HG03066 (cell line): ENCODE data around the gene SEZ6L2.
"Not testable (repeated sequence)": the region's sequence is repeated elsewhere in the genome, so short reads cannot be mapped to it uniquely, and the experiment has no call there.

Experiments
- ATAC-seq: cut with Tn5 transposase; IDR thresholded peaks from one replicate; pipeline ENCODE4 v1.9.1; 2021; ENCODE audit warnings: low read depth; ENCODE audit not compliant: unreplicated experiment

Gene SEZ6L2

DNA sequence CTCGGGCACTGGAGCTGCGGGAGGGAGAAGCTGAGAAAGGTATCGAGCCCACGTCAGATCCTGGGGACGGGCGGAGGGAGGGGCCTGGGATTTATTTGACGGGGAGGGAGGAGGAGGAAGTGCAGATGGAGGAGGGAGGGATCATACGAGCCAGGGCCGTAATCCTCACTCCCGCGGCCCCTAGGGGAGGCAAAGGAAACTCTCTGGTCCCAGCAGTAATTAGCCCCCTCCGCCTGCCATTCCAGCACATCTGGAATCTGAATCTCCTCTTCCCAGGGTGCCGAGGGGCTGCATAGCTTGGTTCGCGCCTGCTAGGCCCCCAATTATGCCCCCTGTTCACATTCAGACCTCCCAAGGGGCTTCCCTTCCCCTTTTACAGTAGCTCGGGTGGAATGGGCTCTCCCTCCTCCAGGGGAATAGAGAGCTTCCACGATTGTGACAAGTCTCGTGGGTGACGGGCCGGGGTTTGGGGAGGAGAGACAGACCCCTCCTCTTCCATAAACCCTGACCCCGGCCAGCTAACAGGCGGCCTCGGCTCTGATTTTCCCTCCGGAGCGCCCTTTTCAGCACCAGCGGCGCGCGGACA, at the start of gene SEZ6L2:
Gene SEZ6L2, minus strand, starts transcription at position 35 of the 586 bp plus-strand sequence. CDS start 531 bp downstream, outside the sequence.
- no peak for ATAC-seq

DNA sequence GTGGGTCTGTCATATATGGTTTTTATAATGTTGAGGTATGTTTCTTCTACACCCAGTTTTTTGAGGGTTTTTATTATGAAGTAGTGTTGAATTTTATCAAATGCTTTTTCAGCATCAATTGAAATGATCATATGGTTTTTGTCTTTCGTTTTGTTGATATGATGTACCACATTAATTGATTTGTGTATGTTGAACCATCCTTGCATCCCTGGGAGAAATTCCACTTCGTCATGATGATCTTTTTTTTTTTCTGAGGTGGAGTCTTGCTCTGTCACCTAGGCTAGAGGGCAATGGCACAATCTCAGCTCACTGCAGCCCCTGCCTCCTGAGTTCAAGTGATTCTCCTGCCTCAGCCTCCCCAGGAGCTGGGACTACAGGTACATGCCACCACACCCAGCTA, 48.5 kb upstream of the SEZ6L2 start:
- no peak for ATAC-seq

DNA sequence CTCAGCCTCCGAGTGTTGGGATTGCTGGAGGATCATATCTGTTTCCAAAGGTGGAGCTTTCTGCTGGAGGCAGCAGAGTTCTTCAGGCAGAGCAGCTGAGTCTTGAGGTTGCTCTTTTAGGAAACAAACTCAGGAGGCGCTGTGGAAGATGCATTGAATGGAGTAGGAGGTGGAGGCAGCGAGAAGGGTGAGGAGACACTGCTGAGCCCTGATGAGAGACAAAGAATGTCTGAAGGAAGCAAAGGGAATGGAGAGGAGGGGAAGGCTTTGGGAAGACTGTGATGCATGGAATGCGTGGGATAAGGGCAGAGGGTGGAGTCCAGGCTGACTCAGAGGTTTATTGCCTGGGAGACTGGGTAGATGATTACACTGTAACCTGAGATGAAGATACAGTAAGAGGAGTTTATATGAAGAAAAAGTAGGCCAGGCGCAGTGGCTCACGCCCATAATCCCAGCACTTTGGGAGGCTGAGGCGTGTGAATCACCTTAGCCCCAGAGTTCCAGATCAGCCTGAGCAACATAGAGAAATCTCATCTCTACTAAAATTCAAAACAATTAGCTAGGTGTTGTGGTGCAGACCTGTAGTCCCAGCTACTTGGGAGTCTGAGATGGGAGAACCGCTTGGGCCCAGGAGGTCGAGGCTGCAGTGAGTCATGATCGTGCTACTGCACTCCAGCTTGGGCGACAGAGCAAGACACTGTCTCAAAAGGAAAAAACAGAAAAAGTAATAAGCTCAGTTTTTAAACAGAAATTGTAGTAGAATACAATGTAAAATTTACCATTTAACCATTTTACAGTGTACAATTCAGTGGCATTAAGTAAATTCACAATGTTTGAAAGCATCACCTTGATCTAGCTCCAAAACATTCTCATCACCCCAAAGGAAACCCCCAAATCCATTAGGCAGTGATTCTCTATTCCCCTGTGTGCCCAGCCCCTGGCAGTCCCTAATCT, 44.8 kb upstream of the SEZ6L2 start:
- no peak for ATAC-seq

DNA sequence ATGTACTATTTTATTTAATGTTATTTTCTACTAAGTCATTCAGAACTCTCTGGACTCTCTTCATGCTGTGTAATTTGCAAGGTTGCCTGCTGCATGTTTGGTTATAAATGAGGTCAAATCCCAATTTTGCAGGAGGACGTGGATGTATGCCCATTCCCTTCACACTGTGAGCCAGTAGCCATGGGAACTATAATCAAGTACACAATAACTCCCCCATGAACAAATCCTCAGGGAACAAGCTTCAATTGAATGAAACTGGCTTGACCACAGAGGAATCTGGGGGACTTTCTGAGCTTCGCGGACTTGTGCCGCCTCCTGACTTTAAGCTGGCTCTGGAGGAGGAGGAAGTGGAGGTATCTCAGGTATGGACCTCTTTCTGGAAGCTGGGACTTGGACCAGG, 41.3 kb upstream of the SEZ6L2 start:
- no peak for ATAC-seq

DNA sequence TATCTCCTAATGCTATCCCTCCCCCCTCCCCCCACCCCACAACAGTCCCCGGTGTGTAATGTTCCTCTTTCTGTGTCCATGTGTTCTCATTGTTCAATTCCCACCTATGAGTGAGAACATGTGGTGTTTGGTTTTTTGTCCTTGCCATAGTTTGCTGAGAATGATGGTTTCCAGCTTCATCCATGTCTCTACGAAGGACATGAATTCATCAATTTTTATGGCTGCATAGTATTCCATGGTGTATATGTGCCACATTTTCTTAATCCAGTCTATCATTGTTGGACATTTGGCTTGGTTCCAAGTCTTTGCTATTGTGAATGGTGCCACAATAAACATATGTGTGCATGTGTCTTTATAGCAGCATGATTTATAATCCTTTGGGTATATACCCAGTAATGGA, 32.4 kb upstream of the SEZ6L2 start:
- ATAC-seq: not testable (repeated sequence)

DNA sequence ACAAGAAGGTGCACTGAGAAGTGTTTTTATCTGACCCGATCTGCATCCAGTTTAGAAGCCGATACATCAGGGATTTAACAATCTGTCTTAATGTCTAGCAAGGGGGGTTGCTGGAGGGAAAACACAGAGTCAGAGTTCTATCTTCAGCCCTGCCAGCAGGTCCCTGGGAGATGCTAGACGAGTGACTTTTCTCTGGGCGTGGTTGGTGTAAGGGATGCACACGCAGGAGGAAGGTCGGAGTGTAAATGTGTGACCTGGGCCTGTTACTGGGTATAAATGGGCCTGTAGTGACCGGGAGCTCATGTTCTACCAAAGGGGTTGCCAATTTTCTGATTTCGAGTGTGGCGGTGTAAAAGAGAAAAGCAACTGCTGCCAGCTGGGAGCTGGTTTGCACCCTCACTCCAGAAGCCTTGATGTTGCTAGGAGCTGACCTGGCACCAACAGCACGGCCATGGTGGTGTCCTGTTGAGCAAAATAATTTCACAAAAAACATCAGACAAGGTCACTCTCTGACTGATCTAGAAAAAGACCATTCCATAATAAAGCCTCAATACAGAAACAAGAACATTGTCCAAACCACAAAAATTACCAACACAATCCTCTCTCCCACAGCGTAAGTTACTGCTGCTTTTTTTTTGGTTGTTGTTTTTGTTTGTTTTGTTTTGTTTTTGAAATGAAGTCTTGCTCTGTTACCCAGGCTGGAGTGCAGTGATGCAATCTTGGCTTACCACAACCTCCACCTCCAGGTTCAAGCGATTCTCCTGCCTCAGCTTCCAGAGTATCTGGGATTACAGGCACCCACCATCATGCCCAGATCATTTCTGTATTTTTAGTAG, 27.9 kb upstream of the SEZ6L2 start:
- no peak for ATAC-seq

DNA sequence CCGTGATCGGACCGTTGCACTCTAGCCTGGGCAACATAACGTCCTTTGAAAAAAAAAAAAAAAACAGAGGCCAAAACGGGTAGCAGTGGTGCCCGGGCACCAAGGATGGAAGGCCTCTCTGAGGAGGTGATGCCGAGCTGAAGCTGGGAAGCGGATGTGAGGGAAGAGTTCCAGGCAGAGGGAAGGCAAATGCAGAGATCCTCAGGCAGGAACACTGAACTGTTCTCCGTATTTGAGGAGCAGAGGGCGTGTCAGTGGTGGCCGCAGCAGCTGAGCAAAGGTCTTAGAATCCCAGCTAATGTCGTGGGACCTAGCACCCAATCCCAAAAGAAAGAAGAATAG, 27.3 kb upstream of the SEZ6L2 start:
- ATAC-seq: no peak

DNA sequence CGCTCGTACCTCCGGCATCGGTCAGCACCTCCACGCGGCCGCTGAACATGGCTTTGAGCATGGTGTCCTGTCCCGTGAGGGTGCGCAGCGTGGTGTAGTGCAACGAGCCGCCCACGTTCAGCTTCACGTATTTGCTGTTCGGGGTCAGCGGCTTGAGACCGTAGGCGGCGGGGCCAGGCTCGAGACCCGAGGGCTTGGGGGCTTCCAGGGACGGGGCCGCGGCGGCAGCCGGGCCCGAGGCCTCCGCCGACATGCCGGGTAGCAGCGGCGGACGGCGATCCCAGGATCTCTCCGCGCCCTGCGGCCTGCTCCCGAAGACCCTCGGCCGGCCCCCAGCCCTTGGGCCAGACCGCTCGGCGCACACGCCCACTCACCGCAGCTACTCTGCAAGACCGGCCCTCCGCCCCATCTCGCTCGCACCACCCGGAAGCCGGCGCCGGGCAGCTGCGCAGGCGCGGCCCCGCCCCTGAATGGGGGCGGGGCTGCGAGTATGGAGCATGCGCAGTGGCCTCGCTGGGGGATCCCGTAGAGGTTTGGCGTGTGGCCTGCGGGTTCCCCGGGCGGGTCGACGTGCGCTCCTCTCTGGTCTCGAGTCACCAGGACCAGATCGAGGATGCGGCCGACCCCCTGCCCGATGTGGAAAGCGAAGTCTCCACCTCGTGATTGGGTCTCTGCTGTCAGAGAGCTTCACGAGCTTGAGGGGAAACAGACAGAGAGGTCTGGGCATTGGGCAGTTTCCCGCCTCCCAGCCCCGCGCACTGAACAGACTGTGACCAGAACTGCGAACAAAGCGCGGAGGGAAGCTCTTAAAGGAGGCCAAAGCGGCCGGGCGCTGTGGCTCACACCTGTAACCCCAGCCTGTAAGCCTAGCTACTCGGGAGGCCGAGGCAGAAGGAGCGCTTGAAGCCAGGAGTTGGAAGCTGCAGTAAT, 26.7 kb upstream of the SEZ6L2 start, which contains the start of gene KCTD13:
Gene KCTD13, minus strand, starts transcription at position 446 of the 930 bp plus-strand sequence. Its CDS starts 193 bp downstream, at position 253.
- ATAC-seq: peak; percentile 87

DNA sequence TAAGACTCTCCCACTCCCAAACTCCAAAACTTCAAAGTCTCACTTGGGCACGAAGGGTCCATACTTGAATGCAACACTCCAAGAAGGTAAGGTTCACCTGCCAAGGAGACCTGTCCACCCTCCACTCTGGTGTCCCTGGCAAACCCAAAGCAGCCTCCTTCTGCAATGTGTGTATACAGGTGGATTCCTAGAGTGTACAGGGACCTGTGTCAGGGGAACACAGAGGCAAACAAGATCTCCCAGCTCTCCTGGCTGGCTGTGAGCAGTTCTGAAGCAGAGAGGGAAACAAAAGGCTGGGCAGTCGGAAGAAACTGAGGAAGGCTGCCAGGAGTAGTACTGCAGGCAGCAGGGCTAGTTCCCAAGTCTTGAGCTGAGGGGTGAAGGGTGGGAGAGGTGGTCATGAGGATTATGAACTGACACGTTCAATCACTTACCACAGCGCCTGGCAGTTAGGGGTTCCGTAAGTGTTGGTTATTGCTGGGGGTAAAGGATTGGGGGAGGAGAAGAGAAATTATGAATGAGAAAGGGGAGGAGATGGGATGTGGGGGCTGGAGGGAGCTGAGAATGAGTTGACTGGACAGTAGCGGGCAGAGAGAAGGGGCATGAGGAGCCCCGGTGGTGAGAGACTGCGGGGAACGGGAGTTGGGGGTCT, 25.9 kb upstream of the SEZ6L2 start:
- ATAC-seq: no peak

DNA sequence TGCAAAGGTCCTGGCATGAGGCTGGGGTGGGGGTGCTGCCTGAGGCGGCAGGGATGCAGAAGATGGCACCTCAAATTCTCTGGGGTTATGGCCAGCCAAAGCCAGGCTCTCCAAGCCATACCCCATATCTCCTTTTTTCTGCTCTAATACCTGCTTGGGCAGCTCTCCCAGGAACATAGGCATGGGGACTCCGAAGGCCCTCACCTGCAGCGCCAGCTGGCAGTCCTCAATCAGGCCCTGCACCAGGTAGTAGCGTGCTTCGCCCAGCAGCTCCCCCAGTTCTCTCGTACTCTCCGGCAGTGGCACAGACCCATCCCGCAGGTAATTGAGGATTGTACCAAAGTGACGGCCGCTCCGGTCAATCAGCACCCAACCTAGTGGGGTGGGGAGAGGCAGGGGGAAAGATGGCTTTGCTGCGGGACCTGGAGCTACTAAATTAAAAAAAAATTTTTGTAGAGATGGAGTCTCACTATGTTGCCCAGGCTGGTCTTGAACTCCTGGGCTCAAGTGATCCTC, 23.7 kb upstream of the SEZ6L2 start:
- no peak for ATAC-seq

DNA sequence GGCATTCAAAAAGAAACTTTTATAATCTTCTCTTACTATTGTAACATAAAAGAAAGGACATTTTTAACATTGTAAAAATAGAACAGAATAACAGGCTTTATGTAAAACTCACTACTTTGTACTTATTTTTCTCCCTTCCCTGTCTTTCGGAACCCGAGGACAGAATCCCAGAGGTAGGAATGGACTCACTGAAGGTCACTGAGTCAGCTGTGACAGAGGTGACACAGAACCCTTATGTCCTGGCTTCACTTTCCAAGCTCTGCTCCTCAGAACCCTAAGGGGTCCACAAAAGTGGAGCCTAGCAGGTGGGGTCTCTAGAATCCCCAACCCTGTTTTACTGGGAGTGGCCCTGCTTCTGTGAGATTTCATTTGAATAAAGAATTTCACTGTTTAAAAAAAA, 23.0 kb upstream of the SEZ6L2 start:
- no peak for ATAC-seq

DNA sequence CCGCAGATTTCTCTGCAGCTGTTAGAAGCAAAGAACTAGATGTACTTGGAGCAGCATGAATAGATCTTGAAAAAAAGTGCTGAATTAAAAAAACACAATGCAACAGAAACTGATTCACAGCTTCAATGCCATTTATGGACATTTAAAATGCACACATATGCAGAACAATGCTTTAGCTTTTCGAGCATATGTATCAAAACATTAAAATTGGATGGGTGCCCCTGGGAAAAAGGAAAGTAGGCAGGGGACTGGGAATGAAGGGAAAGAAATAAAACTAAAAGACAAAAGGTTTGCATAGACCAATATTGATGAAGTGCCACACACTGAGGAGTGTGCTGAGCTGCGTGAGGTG, 21.7 kb upstream of the SEZ6L2 start:
- ATAC-seq: no peak

DNA sequence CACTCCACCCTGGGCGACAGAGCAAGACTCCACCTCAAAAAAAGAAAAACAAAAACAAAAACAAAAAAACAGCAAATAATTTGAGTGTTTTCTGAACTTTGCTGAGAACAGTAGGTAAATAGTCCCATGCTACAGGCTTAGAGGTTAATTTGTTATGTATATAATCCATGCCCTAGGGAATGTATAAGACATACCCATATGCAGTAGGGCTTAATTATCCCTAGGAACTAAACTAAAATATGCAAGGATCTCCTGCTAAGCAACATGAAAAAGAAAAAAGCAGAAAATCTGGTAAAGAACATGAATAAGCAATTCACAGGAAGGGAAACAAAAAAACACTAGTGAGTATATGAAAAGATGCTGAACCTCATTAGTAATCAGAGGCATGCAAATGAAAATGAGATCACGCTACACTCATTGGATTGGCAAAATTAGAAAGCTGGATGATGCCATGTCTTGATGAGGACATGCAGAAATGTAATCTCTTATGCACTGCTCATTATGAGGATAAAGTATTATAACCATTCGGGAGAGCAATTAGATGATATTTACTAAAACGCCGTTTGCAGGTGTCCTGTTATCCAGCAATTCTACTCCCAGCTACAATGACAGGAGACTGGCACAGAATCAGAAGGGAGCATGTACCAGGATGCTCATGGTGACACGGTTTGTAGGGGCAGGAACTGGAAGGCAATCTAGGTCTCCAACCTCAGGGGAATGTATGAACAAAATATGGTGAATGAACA, 21.1 kb upstream of the SEZ6L2 start:
- no peak for ATAC-seq

DNA sequence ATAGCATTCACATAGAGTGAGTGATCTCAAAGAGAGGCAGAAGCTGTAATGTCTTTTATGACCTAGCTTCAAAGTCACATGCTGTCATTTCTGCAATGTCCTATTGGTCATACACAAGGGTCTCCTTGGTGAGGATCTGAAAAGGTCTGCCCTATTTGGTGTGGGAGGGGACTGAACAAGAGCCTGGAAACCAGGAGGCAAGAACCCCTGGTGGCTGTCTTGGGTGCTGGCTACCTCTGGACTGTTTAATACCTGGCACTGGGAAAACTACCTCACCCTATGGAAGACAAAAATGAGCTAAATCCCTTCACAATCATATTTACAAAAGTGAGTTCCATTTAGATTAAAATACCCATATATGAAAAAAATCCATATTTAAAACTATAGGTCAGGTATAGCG, 17.6 kb upstream of the SEZ6L2 start:
- ATAC-seq: no peak

DNA sequence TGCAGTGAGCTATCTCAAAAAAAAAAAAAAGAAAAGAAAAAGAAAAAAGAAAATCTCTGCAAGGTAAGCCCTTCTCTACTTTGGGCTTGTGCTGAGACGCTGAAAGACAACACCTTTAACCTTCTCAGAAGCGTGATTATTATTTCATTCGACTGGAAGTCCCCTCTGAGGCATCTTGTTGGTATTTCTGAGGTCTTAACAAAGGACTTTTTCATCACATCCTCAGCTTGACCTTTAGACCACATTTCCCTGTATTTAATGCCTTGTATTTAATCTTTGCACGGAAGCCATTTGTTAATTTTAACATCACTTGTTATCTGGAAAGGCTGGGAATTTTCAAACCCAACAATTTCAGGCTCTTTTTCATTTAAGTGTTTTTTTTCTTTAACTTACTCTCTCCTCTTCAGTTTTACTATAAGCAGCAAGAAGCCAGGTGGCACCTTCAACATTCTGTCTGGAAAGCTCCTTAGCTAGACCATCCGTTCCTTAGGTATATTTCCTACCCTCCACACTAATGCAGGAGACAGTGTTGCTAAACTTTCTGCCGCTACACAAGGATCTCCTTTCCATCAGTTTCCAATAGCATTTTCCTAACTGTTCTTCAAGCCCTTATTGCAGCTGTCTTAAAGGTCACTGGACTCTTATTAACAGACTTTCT, 16.4 kb upstream of the SEZ6L2 start:
- ATAC-seq: no peak

DNA sequence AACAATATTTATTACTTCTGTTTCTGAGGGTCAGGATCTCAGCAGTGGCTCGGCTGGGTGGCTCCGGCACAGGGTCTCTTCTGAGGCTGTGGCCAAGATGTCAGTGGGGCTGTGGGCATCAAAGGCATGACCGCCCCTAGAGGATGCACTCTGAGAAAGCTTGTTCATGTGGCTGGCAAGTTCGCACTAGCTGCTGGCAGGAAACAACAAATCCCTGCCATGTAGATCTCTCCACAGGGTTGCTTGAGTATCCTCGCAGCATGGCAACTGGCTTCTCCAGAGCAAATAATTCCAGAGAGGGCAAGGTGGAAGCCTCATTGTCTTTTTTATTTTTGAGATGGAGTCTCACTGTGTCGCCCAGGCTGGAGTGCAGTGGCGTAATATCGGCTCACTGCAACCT, 14.2 kb upstream of the SEZ6L2 start:
- ATAC-seq: no peak

DNA sequence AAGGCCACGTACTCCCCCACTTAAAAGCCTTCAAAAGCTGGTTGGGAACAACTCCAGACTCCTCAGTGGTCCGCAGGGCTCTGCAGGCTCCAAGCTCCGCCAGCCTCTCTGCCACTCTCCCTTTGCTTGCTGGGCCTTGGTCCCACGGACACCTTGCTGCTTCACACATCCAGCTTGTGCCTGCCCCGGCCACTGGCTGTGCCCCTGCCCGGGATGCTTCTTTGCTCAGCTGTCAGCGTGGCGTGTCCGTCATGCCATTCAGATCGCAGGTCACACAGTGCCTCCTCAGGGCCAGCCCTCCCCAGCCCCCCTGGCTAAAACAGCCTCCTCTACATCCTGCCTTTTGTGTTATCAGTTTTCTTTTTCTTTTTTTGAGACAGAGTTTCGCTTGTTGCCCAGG, 12.7 kb upstream of the SEZ6L2 start:
- ATAC-seq: no peak

DNA sequence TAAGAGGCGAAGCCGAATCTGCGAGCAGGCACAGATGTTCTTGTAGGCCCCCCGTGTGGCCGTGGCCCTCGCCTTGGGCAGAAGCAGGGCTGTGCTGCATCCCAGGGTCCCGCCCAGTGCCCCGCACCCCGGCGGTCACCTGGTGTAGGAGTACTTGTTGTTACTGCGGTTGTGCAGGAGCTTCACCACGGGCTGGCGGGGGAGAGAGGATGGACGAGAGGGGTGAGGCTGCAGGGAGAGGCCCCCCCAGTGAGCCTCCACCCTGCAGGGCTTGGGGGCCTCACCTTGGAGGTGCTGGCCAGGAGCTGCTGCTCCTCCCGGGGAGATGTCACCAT, 12.3 kb upstream of the SEZ6L2 start:
- ATAC-seq: no peak
